K562 (cell line): Measurements from ENCODE around the gene PPARG.
"Not testable (repeated sequence)": the region's sequence is repeated elsewhere in the genome, so short reads cannot be mapped to it uniquely, and the experiment has no call there.

Experiments used
- CTCF ChIP-seq, 3 experiments: IDR thresholded peaks in 2 of 3; conservative IDR thresholded peaks in 1 of 3; 2 replicates each; pipeline ENCODE4 v1.5.1; 2011 to 2012; ENCODE audit warnings: low read length in 3 of 3, mild to moderate bottlenecking in 3 of 3, control low read depth in 2 of 3, improper control_type of control experiment in 1 of 3, inconsistent platforms in 1 of 3, low read depth in 1 of 3, mixed read lengths in 1 of 3, moderate library complexity in 1 of 3; ENCODE audit not compliant: insufficient read depth in 2 of 3
- EP300 ChIP-seq: IDR thresholded peaks from 2 replicates; pipeline ENCODE4 v1.6.1; 2012; ENCODE audit warnings: low read length, improper control_type of control experiment
- PCBP1 ChIP-seq: fragments of 200-400 bp; formaldehyde crosslinking; IDR thresholded peaks from 2 replicates; pipeline ENCODE4 v1.6.1; 2018; ENCODE audit warnings: mild to moderate bottlenecking, low read depth, low read length; ENCODE audit not compliant: poor library complexity, severe bottlenecking
- POLR2A ChIP-seq: fragments of 450-650 bp; conservative IDR thresholded peaks from 2 replicates; pipeline ENCODE4 v1.6.1; 2016
- SP2 ChIP-seq: IDR thresholded peaks from 2 replicates; pipeline ENCODE4 v1.6.1; 2011; ENCODE audit warnings: mild to moderate bottlenecking, low read depth, low read length, moderate library complexity; ENCODE audit not compliant: poor library complexity, severe bottlenecking; ENCODE audit errors: extremely low read depth
- TCF3 ChIP-seq: sonication (generic); formaldehyde crosslinking; IDR thresholded peaks from 2 replicates; pipeline ENCODE4 v1.4.0; 2020; ENCODE audit warnings: mild to moderate bottlenecking, missing genetic modification reagents
- TCF7L2 ChIP-seq: fragments of 150-350 bp; IDR thresholded peaks from 2 replicates; pipeline ENCODE4 v1.6.1; 2016; ENCODE audit warnings: low read depth, mild to moderate bottlenecking, low read length, moderate library complexity
- ZBTB7A ChIP-seq: IDR thresholded peaks from 2 replicates; pipeline ENCODE4 v1.6.1; 2011; ENCODE audit warnings: low read depth, mild to moderate bottlenecking, low read length, moderate library complexity, borderline replicate concordance; ENCODE audit not compliant: control insufficient read depth
- ZFP30 ChIP-seq: fragments of 250-450 bp; sonication (Bioruptor Pico); IDR thresholded peaks from 2 replicates; pipeline ENCODE4 v1.8.0; 2022; ENCODE audit warnings: moderate library complexity, mild to moderate bottlenecking, inconsistent platforms, borderline replicate concordance
- ZNF197 ChIP-seq: fragments of 200-800 bp; sonication (Bioruptor generic); IDR thresholded peaks from 2 replicates; pipeline ENCODE4 v1.6.1; 2016; ENCODE audit warnings: low read depth, missing genetic modification characterization, missing compliant biosample characterization

GRCh38 chr3:12448404-12449202 is 159.7 kb downstream of the PPARG start:
- not testable (repeated sequence) for TF ChIP-seq TCF3 (CRISPR knock-in tag); EP300; ZBTB7A; POLR2A; PCBP1; TCF7L2; ZFP30 (CRISPR knock-in tag); SP2; ZNF197 (CRISPR knock-in tag)
- TF ChIP-seq CTCF (IDR thresholded peaks at IDR 0.05 in 2 of 3, conservative IDR thresholded peaks at IDR 0.05 in 1 of 3; ENCODE audit: insufficient read depth in 2 of 3, low read depth in 1 of 3, low read length in 3 of 3): peak in 1 of 3 experiments; percentile 24; a peak in 1 of 6 replicates
